Measurements from ENCODE around the gene GPC5. TPM values are rescaled to one million over a fixed set of nuclear protein-coding genes. Genes with fewer than 3 reads are reported as not detected.
"Not testable (repeated sequence)": the region's sequence is repeated elsewhere in the genome, so short reads cannot be mapped to it uniquely, and the experiment has no call there.

The GPC5 gene
- total and polyA plus RNA-seq, 7 experiments from 2014 or later, result 0.10 to 0.38 TPM; not detected in 5

DNA sequence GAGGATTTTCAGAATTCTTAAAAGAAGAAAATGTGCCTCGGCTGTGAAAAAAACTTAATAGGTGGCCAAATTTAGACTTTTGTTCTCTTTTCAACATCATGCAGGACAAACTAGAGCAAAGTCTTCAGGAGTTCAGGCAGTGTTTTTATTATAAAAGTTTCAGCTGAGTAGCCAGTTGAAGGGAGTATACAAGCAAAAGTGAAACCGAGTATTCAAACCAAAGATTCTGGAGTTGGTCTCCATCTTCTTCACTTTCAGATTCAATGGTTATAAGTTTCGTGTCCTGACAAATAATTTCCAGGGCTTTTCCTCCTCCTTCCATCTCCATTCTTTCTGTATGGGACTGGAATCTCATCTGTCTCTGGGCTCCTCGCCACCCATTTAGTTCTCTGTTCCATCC lies 379.7 kb downstream of the GPC5 start:
- Histone ChIP-seq H3K4me1 (ENCODE audit: control insufficient read depth in 2 of 2, insufficient read depth in 2 of 2, low read length in 2 of 2) (no peaks in the 10 kb centered on the region), H3K27me3 (ENCODE audit: control insufficient read depth in 2 of 2, insufficient read depth in 2 of 2, low read length in 2 of 2) (no peaks in the 10 kb centered on the region), H3K36me3 (ENCODE audit: control insufficient read depth in 2 of 3, insufficient read depth in 3 of 3, low read length in 3 of 3) (no peaks in the 10 kb centered on the region), H3K9me3 (ENCODE audit: control insufficient read depth in 2 of 3, low read length in 3 of 3) (no peaks in the 10 kb centered on the region), H3K27ac (ENCODE audit: low read depth, low read length) (no peak overlapping the region), H3K4me3 (ENCODE audit: low read length) (no peak overlapping the region)
- CTCF ChIA-PET, result no interaction called here
- ATAC-seq, result no peak
- Mint-ChIP-seq H3K9me3 (peaks cover 0 to 10% (median 1%) of the 10 kb centered on the region in 11 donors), H3K36me3 (no peaks in the 10 kb centered on the region), H3K4me1 (peaks cover 0 to 2% (median 0%) of the 10 kb centered on the region in 7 donors), H3K27me3 (peaks cover 0 to 10% (median 0%) of the 10 kb centered on the region in 5 donors), H3K27ac (no peak overlapping the region), H3K4me3 (no peak overlapping the region)
- POLR2A ChIA-PET, result no interaction called here
- intact Hi-C loops (cut with micrococcal nuclease), result no loop called here
- DNase-seq, result no peak

DNA sequence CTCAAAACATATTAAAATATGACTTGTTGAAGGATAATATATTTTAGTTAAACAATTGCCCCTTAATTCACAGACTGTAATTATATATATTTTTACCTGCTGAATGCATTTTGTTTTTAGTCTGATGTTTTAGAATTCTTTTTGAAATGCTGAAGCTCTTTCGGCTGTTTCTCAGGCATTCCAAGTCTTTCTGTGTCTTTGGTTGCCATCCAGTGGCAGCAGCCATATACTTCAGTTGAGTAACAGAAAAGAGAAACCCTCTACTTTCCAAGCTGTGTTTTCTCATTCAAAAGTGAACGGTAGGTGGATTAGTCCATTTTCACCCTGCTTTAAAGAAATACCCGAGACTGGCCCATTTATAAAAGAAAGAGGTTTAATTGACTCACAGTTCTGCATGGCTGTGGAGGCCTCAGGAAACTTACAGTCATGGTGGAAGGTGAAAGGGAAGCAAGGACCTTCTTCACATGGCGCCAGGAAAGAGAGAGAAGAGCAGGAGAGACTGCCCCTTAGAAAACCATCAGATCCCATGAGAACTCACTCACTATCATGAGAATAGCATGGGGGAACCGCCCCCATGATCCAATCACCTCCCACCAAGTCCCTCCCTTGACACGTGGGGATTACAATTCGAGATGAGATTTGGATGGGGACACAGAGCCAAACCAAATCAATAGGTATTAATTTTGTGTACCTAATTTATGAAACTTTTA lies 383.7 kb downstream of the GPC5 start:
- intact Hi-C loops (cut with micrococcal nuclease); H3K27me3 Mint-ChIP-seq; H3K4me1 ChIP-seq (ENCODE audit: control insufficient read depth in 2 of 2, insufficient read depth in 2 of 2, low read length in 2 of 2): not testable (repeated sequence)

DNA sequence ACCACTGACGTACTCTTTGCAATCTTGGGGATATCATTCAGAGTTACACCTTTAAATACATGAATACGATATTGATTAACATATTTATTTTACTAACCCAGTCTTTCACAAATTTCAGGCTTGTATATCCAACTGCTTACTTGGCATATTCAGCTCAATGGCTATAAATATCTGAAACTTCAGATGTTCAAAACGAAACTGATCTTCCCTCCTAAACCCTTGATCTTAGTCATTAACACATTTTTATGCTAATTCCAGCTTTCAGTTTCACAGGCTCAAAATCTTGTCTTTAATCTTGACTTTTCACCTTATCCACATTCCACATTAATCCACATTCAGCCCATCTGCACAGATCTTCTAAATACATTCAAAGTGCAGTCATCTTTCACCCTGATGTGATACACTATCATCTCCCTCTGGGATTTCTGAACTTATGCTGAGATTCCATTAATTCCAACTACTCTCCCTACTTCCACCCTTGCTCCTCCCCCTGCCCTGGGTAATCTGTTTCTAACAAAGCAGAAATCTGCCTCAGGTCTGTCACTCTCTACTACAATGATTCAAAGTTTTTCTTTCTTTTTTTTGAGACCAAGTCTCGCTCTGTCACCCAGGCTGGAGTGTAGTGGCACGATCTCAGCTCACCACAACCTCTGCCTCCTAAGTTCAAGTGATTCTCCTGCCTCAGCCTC lies 387.2 kb downstream of the GPC5 start:
- no peak overlapping the region for H3K4me3 Mint-ChIP-seq
- Histone ChIP-seq H3K36me3 (ENCODE audit: control insufficient read depth in 2 of 3, insufficient read depth in 3 of 3, low read length in 3 of 3) (no peaks in the 10 kb centered on the region), H3K27me3 (ENCODE audit: control insufficient read depth in 2 of 2, insufficient read depth in 2 of 2, low read length in 2 of 2) (no peaks in the 10 kb centered on the region), H3K9me3 (ENCODE audit: control insufficient read depth in 2 of 3, low read length in 3 of 3) (no peaks in the 10 kb centered on the region), H3K4me1 (ENCODE audit: control insufficient read depth in 2 of 2, insufficient read depth in 2 of 2, low read length in 2 of 2) (no peaks in the 10 kb centered on the region), H3K27ac (ENCODE audit: low read depth, low read length) (no peak overlapping the region), H3K4me3 (ENCODE audit: low read length) (no peak overlapping the region)
- peaks cover 0 to 2% (median 0%) of the 10 kb centered on the region in 5 donors for H3K27me3 Mint-ChIP-seq
- DNase-seq, result no peak
- peaks cover 0 to 7% (median 0%) of the 10 kb centered on the region in 11 donors for H3K9me3 Mint-ChIP-seq
- ChIA-PET POLR2A (no interaction called here), CTCF (no interaction called here)
- no peaks in the 10 kb centered on the region for H3K4me1 Mint-ChIP-seq
- no peaks in the 10 kb centered on the region for H3K36me3 Mint-ChIP-seq
- H3K27ac Mint-ChIP-seq, result no peak overlapping the region
- intact Hi-C loops (cut with micrococcal nuclease), result no loop called here
- no peak for ATAC-seq

More for the DNA sequence above, 383.7 kb downstream of the GPC5 start:
- H3K9me3 ChIP-seq (ENCODE audit: control insufficient read depth in 2 of 3, low read length in 3 of 3); H3K36me3 Mint-ChIP-seq; H3K27ac ChIP-seq (ENCODE audit: low read depth, low read length); H3K4me1 Mint-ChIP-seq; H3K27me3 ChIP-seq (ENCODE audit: control insufficient read depth in 2 of 2, insufficient read depth in 2 of 2, low read length in 2 of 2); ATAC-seq; H3K9me3 Mint-ChIP-seq; CTCF ChIA-PET; DNase-seq; H3K4me3 Mint-ChIP-seq; POLR2A ChIA-PET; H3K27ac Mint-ChIP-seq; H3K36me3 ChIP-seq (ENCODE audit: control insufficient read depth in 2 of 3, insufficient read depth in 3 of 3, low read length in 3 of 3); H3K4me3 ChIP-seq (ENCODE audit: low read length): not testable (repeated sequence)

DNA sequence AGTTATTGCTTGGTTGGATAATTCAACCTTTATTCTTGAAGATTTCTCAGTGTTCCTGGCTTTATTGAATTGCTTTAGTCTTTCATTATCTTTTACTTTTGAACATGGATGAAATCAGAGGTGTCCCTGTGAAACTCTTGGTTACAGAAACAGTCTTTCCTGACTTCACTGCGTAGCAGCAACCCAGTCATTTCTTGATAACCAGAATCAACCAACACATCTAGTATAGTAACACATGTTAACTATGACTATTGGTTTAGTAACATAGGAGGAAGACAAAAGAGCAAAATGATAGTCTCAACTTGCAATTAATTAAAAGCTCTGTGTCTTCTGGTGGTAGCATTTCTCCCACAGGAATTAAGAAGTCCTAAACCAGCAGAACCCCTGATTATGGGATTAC lies 393.6 kb downstream of the GPC5 start:
- no peaks in the 10 kb centered on the region for H3K9me3 ChIP-seq (ENCODE audit: control insufficient read depth in 2 of 3, low read length in 3 of 3)
- no peaks in the 10 kb centered on the region for H3K36me3 Mint-ChIP-seq
- H3K27ac ChIP-seq (ENCODE audit: low read depth, low read length), result no peak overlapping the region
- intact Hi-C loops (cut with micrococcal nuclease), result no loop called here
- no peak overlapping the region for H3K4me3 ChIP-seq (ENCODE audit: low read length)
- H3K4me1 Mint-ChIP-seq, result no peaks in the 10 kb centered on the region
- no peaks in the 10 kb centered on the region for H3K36me3 ChIP-seq (ENCODE audit: control insufficient read depth in 2 of 3, insufficient read depth in 3 of 3, low read length in 3 of 3)
- H3K27me3 Mint-ChIP-seq, result peaks cover 0 to 7% (median 0%) of the 10 kb centered on the region in 5 donors
- DNase-seq (no peak), ATAC-seq (no peak)
- no peak overlapping the region for H3K4me3 Mint-ChIP-seq
- H3K4me1 ChIP-seq (ENCODE audit: control insufficient read depth in 2 of 2, insufficient read depth in 2 of 2, low read length in 2 of 2), result no peaks in the 10 kb centered on the region
- H3K9me3 Mint-ChIP-seq, result peaks cover 0 to 9% (median 2%) of the 10 kb centered on the region in 11 donors
- H3K27me3 ChIP-seq (ENCODE audit: control insufficient read depth in 2 of 2, insufficient read depth in 2 of 2, low read length in 2 of 2), result no peaks in the 10 kb centered on the region
- no peak overlapping the region for H3K27ac Mint-ChIP-seq
- POLR2A ChIA-PET, result no interaction called here
- CTCF ChIA-PET, result no interaction called here

DNA sequence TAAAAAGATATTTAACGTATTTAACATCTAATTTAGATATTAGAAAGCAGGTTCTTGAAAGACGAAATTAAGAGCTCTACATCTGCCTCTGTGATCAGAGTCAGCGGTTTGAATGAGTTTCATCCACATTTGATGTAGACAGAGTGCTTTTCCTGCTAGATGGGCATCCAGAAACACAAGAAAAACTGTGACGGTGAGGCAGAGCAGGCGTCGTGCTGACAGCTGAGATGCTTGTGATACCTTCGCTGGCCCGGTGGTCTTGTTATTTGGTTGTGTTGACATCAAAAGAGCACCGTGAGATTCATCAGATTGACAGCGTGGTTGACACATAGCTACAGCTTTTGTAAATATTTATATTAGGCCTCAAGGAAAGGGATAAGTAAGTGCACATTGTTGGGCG lies 399.1 kb downstream of the GPC5 start:
- Mint-ChIP-seq H3K27ac (no peak overlapping the region), H3K9me3 (peaks cover 3 to 18% (median 4%) of the 10 kb centered on the region in 11 donors), H3K27me3 (peaks cover 0 to 7% (median 0%) of the 10 kb centered on the region in 5 donors), H3K36me3 (no peaks in the 10 kb centered on the region), H3K4me3 (no peak overlapping the region), H3K4me1 (no peaks in the 10 kb centered on the region)
- Histone ChIP-seq H3K4me1 (ENCODE audit: control insufficient read depth in 2 of 2, insufficient read depth in 2 of 2, low read length in 2 of 2) (no peaks in the 10 kb centered on the region), H3K9me3 (ENCODE audit: control insufficient read depth in 2 of 3, low read length in 3 of 3) (no peaks in the 10 kb centered on the region), H3K36me3 (ENCODE audit: control insufficient read depth in 2 of 3, insufficient read depth in 3 of 3, low read length in 3 of 3) (no peaks in the 10 kb centered on the region), H3K27me3 (ENCODE audit: control insufficient read depth in 2 of 2, insufficient read depth in 2 of 2, low read length in 2 of 2) (no peaks in the 10 kb centered on the region), H3K4me3 (ENCODE audit: low read length) (no peak overlapping the region), H3K27ac (ENCODE audit: low read depth, low read length) (no peak overlapping the region)
- ATAC-seq, result no peak
- intact Hi-C loops (cut with micrococcal nuclease), result no loop called here
- DNase-seq, result no peak
- ChIA-PET CTCF (no interaction called here), POLR2A (no interaction called here)

DNA sequence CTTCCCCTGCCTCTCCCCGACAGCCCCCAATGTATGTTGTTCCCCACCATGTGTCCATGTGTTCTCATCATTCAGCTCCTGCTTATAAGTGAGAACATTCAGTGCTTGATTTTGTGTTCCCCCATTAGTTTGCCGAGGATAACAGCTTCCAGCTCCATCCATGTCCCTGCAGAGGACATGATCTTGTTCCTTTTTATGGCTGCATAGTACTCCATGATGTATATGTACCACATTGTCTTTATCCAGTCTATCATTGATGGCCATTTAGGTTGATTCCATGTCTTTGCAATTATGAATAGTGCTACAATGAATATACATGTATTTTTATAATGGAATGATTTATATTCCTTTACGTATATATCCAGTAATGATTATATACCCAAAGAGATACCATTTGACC lies 399.9 kb downstream of the GPC5 start:
- H3K27me3 ChIP-seq (ENCODE audit: control insufficient read depth in 2 of 2, insufficient read depth in 2 of 2, low read length in 2 of 2); intact Hi-C loops (cut with micrococcal nuclease): not testable (repeated sequence)

DNA sequence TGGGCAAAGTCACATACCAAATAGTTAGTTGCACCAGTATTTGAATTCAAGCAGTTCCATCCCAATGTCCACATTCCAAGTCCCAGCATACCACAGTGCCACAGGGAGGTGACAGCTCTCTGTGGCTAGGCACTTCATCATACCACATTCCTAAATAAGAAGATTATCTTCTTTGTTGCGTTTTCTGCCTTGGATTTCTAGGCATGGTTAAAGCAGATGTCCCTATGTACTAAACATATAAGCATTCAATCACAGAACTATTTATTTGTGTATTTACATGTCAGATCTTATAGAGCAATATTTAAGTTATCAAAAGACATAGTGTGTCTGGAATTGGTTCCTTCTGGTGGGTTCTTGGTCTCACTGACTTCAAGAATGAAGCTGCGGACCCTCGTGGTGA lies 403.4 kb downstream of the GPC5 start:
- H3K4me3 Mint-ChIP-seq; H3K4me1 ChIP-seq (ENCODE audit: control insufficient read depth in 2 of 2, insufficient read depth in 2 of 2, low read length in 2 of 2); H3K27me3 Mint-ChIP-seq; H3K27me3 ChIP-seq (ENCODE audit: control insufficient read depth in 2 of 2, insufficient read depth in 2 of 2, low read length in 2 of 2); H3K4me3 ChIP-seq (ENCODE audit: low read length); H3K4me1 Mint-ChIP-seq; H3K36me3 Mint-ChIP-seq; H3K9me3 ChIP-seq (ENCODE audit: control insufficient read depth in 2 of 3, low read length in 3 of 3); CTCF ChIA-PET; H3K27ac ChIP-seq (ENCODE audit: low read depth, low read length); ATAC-seq; H3K9me3 Mint-ChIP-seq; H3K27ac Mint-ChIP-seq; DNase-seq; intact Hi-C loops (cut with micrococcal nuclease); H3K36me3 ChIP-seq (ENCODE audit: control insufficient read depth in 2 of 3, insufficient read depth in 3 of 3, low read length in 3 of 3): not testable (repeated sequence)
- POLR2A ChIA-PET, result interaction anchor here (0.6 kb wide), 1 partner anchor 28 kb away, joined by 3 read pairs; no protein-coding TSS in a partner anchor

More for the DNA sequence above, 399.9 kb downstream of the GPC5 start:
- H3K4me1 ChIP-seq (ENCODE audit: control insufficient read depth in 2 of 2, insufficient read depth in 2 of 2, low read length in 2 of 2); H3K36me3 Mint-ChIP-seq; H3K36me3 ChIP-seq (ENCODE audit: control insufficient read depth in 2 of 3, insufficient read depth in 3 of 3, low read length in 3 of 3); DNase-seq; H3K27ac ChIP-seq (ENCODE audit: low read depth, low read length); H3K27me3 Mint-ChIP-seq; H3K27ac Mint-ChIP-seq; POLR2A ChIA-PET; H3K4me1 Mint-ChIP-seq; H3K9me3 ChIP-seq (ENCODE audit: control insufficient read depth in 2 of 3, low read length in 3 of 3); CTCF ChIA-PET; ATAC-seq; H3K4me3 Mint-ChIP-seq; H3K4me3 ChIP-seq (ENCODE audit: low read length): not testable (repeated sequence)
- peaks cover 3 to 18% (median 4%) of the 10 kb centered on the region in 11 donors for H3K9me3 Mint-ChIP-seq
